Measurements from ENCODE around the gene ARHGAP26.

GRCh38 chr5:143217065-143217803, 447.1 kb downstream of the ARHGAP26 start:
- no peak for TF ChIP-seq CTCF (IDR thresholded peaks at IDR 0.05)
- TF ChIP-seq POLR2A (IDR thresholded peaks at IDR 0.05), result no peak
